Mononuclear cell (primary cell): Measurements from ENCODE around the gene PRKCA. TPM values are rescaled to one million over a fixed set of nuclear protein-coding genes. Genes with fewer than 3 reads are reported as not detected.

Source experiments
- H3K27me3 ChIP-seq: 2 replicates; pipeline ENCODE4 v1.6.0; 2011; ENCODE audit warnings: low read length, control low read depth; ENCODE audit not compliant: insufficient read depth
- H3K4me1 ChIP-seq: 2 replicates; pipeline ENCODE4 v1.5.1; 2011; ENCODE audit warnings: mild to moderate bottlenecking, low read length, control low read depth; ENCODE audit not compliant: insufficient read depth
- H3K4me3 ChIP-seq: 2 replicates; pipeline ENCODE4 v1.5.1; 2011; ENCODE audit warnings: mild to moderate bottlenecking, low read length, moderate library complexity
- H3K9me3 ChIP-seq: 2 replicates; pipeline ENCODE4 v1.5.1; 2011; ENCODE audit warnings: low read depth, mild to moderate bottlenecking, control low read depth, low read length
- total RNA-seq: library from RNA; depleted of rRNA; stranded (reverse); fragments of >200 nt; gene quantifications from one replicate; pipeline ENCODE4 v1.2.3, GENCODE V29; 2012

Gene PRKCA
- total RNA-seq, 1 donor, result 35.6 TPM

DNA sequence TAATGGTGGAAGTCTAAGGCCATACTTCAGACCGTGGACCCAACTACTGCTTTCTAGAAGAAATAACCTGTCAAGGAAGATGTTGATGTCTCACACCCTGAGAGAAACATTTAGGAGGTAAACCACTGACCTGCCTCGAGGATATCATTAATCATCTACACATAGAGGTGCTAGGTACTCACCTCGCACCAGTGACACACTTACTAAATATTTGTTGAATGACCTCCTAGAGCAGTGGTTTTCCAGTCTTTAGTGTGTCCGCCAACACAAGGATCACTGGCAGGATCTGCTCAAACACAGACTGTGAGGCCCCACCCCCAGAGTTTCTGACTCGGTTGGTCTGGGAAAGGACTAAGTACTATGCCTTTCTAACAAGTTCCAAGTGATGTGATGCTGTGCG lies 335.1 kb downstream of the PRKCA start:
- H3K9me3 ChIP-seq, result no peaks in the 10 kb centered on the region
- no peak overlapping the region for H3K4me3 ChIP-seq
- no peaks in the 10 kb centered on the region for H3K27me3 ChIP-seq
- peaks cover 11% of the 10 kb centered on the region for H3K4me1 ChIP-seq

- Histone ChIP-seq H3K27me3 (no peaks in the 10 kb centered on the region), H3K9me3 (no peaks in the 10 kb centered on the region), H3K4me1 (no peaks in the 10 kb centered on the region), H3K4me3 (no peak overlapping the region)
These were observed 336.5 kb downstream of the PRKCA start for GRCh38 chr17:66638707-66639479.

DNA sequence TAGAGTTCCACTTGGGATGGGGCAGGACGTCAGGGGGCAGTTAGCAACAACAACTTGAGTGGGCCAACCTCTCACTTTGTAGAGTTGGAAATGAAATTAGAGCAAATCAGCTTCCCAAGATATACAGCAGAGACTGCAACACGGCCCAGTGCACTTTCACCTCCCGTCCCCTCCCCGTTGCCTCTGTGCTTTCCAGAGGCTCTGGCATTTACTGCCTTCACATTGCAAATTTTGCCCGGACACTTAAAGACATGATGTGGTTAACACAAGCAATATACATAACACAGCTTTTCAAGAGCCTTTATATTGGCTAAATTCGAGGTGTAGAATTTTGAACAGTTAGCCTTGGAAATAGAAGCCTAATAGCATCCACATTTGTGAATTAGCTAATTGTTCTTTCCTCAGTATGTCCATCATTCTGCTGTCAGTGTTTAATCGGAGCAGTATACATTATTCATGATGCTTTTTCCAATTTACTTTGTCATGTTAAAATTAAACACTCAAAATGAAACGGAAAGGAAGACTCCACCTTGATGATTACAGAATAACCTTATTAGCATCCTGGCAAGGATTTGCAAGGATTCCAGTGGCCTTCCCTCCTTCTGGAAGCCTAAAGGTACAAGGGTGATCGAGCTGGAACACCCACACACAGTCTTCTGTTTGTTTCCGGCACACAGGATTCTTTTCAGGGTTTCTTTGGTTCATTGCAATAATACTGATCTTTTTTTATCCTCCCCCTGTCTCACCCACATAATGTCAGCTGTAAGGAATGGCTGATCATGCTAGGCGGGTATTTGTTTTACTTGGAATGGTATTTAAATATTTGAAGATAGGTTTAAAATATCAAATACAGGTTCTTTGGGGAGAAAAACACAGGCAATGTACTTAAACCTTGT lies 341.6 kb downstream of the PRKCA start:
- Histone ChIP-seq H3K4me1 (no peaks in the 10 kb centered on the region), H3K9me3 (no peaks in the 10 kb centered on the region), H3K27me3 (no peaks in the 10 kb centered on the region), H3K4me3 (no peak overlapping the region)

DNA sequence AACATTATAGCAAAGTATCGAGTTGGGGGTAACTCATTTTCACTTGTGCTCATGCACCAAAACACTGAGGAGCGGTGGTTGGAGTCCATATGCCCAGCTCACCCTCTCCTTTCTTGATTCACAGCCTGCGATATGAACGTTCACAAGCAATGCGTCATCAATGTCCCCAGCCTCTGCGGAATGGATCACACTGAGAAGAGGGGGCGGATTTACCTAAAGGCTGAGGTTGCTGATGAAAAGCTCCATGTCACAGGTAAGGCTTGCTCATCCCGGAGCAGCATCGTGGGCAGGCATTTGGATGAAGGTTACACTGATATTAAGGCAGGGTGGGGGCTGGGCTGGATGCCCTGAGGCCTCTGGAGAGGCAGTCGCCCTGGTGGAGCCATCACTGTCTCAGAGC lies 342.8 kb downstream of the PRKCA start:
- Histone ChIP-seq H3K4me3 (no peak overlapping the region), H3K27me3 (no peaks in the 10 kb centered on the region), H3K9me3 (no peaks in the 10 kb centered on the region), H3K4me1 (no peaks in the 10 kb centered on the region)

GRCh38 chr17:66647391-66647983 lies 345.1 kb downstream of the PRKCA start:
- Histone ChIP-seq H3K4me3 (no peak overlapping the region), H3K9me3 (no peaks in the 10 kb centered on the region), H3K4me1 (no peaks in the 10 kb centered on the region), H3K27me3 (no peaks in the 10 kb centered on the region)

DNA sequence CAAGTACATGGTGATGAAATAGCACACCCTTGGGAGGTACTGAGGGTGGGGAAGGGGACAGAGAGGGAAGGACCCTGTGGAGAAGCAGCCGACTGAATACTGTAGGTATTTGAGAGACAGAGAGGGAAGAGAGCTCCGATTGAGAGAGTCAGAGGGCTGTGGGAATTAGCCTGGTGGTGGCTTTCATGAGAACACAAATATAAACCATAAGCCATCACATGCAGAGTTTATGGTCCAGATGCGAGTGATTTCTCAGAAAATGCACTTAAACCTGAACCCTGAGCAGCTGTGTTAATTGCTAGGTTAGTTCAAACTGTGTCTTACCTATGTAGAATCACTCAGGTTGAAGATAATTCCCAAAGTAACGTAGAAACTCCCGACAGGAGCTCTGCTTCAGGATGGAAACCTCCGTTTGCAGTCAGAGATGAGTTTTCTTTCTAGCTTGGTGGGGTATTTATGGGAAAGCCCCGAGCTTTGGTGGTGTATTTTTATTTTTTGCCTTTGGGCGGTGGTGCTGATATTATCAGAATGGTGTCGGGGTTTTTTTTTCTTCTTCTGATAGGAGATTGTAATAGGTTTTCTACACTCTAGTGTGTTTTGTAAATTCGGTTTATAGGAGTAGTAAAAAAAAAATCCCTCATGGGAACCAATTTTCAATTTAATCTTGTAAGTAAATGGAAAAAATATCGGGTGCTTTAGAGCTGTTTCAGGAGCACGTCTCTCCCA lies 347.6 kb downstream of the PRKCA start:
- Histone ChIP-seq H3K27me3 (no peaks in the 10 kb centered on the region), H3K9me3 (no peaks in the 10 kb centered on the region), H3K4me1 (no peaks in the 10 kb centered on the region), H3K4me3 (no peak overlapping the region)

GRCh38 chr17:66650544-66650877 lies 348.1 kb downstream of the PRKCA start:
- no peak overlapping the region for H3K4me3 ChIP-seq
- H3K4me1 ChIP-seq, result no peaks in the 10 kb centered on the region
- H3K27me3 ChIP-seq, result no peaks in the 10 kb centered on the region
- H3K9me3 ChIP-seq, result no peaks in the 10 kb centered on the region

- Histone ChIP-seq H3K4me3 (no peak overlapping the region), H3K27me3 (no peaks in the 10 kb centered on the region)
These were observed 350.6 kb downstream of the PRKCA start for GRCh38 chr17:66652840-66653507.

GRCh38 chr17:66654106-66654740 lies 351.8 kb downstream of the PRKCA start:
- no peak overlapping the region for H3K4me3 ChIP-seq
- H3K27me3 ChIP-seq, result no peaks in the 10 kb centered on the region
- no peaks in the 10 kb centered on the region for H3K9me3 ChIP-seq
- H3K4me1 ChIP-seq, result no peaks in the 10 kb centered on the region

More at GRCh38 chr17:66652840-66653507, 350.6 kb downstream of the PRKCA start:
- no peaks in the 10 kb centered on the region for H3K9me3 ChIP-seq
- H3K4me1 ChIP-seq, result no peaks in the 10 kb centered on the region

GRCh38 chr17:66654764-66655163 lies 352.4 kb downstream of the PRKCA start:
- no peaks in the 10 kb centered on the region for H3K27me3 ChIP-seq

DNA sequence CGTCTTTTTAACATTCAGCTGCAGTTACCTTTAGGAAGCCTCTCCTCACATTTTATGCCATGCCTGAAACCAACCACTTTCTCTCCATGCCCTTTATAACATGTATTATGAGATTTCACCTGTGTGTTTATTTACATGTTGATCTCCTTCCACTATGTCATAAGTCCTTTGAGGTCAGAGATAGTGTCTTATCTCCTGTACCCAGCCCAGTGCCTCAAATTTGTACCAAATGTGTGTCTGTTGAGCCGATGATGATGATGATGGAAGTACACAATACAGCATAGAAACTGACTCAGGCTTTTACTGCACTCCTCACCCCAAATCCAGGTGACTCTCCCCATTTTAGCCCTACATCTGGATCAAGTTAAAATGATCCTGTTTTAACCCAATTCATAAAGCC lies 353.0 kb downstream of the PRKCA start:
- no peaks in the 10 kb centered on the region for H3K4me1 ChIP-seq
- H3K4me3 ChIP-seq, result no peak overlapping the region
- H3K27me3 ChIP-seq, result no peaks in the 10 kb centered on the region
- H3K9me3 ChIP-seq, result no peaks in the 10 kb centered on the region

More at GRCh38 chr17:66654764-66655163, 352.4 kb downstream of the PRKCA start:
- Histone ChIP-seq H3K9me3 (no peaks in the 10 kb centered on the region), H3K4me1 (no peaks in the 10 kb centered on the region), H3K4me3 (no peak overlapping the region)

GRCh38 chr17:66655861-66656260 lies 353.4 kb downstream of the PRKCA start:
- no peaks in the 10 kb centered on the region for H3K27me3 ChIP-seq
- H3K4me1 ChIP-seq, result no peaks in the 10 kb centered on the region
- H3K9me3 ChIP-seq, result no peaks in the 10 kb centered on the region
- no peak overlapping the region for H3K4me3 ChIP-seq

DNA sequence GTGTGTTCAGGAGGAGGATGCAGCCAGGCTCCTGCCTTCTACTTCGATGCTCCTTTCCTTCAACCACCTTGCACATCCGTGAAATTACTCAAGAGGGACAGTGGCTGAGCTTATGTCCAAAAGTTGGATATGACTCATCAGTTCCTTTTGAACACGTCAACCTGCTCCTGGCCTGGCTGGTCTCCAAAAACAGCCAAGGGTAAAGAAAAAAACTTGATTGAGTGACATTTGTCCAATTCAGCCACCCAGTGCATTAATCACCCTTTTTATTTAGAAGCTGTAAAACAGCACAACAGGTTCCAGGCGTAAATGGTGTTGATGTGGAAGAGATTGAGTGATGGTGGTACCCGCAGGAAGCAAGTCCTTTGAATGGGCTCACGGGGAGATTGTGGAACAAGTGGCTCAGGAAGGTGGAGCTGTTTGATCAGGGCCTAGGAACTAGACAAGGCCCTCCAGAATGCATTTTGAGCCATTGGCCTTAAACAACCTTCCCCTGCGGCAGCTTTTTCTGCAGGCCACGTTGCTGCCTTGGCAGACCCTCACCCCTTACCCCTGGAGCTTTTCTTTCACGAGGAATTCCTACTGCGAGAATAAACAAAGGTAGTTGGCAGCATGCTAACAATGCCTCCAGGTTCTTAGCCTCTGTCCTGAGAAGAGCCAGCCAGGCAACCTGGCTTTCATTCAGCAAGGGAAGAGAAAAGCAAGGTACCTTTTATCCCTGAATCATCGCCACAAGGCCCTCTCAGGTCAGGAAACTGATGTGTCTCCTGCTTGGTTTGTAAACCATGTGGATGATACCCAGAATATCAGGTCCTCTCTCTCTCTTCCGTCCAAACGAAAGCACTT lies 359.2 kb downstream of the PRKCA start:
- no peaks in the 10 kb centered on the region for H3K27me3 ChIP-seq
- no peaks in the 10 kb centered on the region for H3K9me3 ChIP-seq
- H3K4me1 ChIP-seq, result no peaks in the 10 kb centered on the region
- no peak overlapping the region for H3K4me3 ChIP-seq
